HG03571 (cell line): ENCODE measurements around the gene AURKA.
"Not testable (repeated sequence)": the region's sequence is repeated elsewhere in the genome, so short reads cannot be mapped to it uniquely, and the experiment has no call there.

Experiments used
- ATAC-seq: cut with Tn5 transposase; IDR thresholded peaks from one replicate; pipeline ENCODE4 v1.9.1; 2021; ENCODE audit not compliant: unreplicated experiment

Gene AURKA

DNA sequence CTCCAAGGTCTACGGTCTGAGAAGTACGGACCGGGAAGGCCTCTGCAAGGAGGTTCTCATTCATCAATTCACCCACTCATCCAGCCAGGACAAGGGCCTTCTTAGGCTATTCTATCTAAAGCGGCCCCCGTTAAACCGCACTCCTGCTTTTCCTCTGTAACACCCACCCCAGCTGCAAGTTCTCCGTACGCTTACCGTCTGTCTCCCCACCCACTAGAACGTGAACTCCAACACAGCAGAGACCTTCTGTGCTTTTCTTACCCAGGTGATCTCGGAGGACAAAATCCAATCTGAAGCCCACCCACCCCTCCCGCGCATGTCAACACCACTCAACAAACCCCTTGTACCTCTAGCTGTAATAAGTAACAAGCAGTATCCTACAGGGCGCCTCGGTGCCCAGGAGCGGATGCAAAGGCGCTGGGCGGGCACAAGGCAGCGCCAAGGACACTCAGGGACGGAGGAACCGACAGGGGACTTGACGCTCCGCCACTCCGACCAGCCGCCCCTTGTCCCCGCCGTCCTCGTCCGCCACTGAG lies 351 bp downstream of the AURKA start:
- ATAC-seq, result peak; percentile 34

GRCh38 chr20:56391037-56391436 lies 978 bp downstream of the AURKA start:
- no peak for ATAC-seq

DNA sequence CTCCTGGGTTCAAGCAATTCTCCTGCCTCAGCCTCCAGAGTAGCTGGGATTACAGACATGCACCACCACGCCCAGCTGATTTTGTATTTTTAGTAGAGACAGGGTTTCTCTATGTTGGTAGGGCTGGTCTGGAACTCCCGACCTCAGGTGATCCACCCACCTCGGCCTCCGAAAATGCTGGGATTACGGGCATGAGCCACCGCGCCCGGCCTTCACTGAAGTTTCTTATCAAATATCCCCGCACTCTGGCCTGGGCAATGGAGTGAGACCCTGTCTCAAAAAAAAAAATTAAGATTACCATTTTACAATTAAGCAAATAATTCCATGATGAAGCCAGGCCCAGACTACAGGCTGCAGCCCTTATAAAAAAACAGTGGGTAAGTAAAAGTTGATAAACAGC lies 1.6 kb downstream of the AURKA start:
- ATAC-seq, result not testable (repeated sequence)

GRCh38 chr20:56389807-56390206 lies 2.2 kb downstream of the AURKA start:
- no peak for ATAC-seq

- no peak for ATAC-seq
Measured at GRCh38 chr20:56388882-56389281, 3.1 kb downstream of the AURKA start.

- no peak for ATAC-seq
Measured at GRCh38 chr20:56386219-56386618, 5.8 kb downstream of the AURKA start.

DNA sequence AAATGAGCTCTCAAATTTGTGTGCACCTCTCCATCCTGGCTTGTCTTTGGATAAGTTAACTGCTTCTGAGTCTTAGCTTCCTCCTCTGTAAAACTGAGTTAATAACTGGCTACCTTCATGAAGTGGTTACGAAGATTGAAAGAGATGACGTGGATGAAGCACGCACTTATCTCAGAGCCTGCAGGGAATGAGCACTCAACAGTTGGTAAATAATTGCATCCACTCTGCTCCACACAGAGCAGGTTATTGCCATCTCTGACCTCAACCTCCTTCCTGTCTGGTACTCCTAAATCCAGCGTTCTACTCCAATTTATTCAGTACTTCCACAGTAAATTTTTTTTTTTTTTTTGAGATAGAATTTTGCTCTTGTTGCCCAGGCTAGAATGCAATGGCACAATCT lies 6.9 kb downstream of the AURKA start:
- ATAC-seq, result no peak

GRCh38 chr20:56383334-56383733 lies 8.7 kb downstream of the AURKA start:
- no peak for ATAC-seq

- no peak for ATAC-seq
Measured at GRCh38 chr20:56382696-56383095, 9.3 kb downstream of the AURKA start.

DNA sequence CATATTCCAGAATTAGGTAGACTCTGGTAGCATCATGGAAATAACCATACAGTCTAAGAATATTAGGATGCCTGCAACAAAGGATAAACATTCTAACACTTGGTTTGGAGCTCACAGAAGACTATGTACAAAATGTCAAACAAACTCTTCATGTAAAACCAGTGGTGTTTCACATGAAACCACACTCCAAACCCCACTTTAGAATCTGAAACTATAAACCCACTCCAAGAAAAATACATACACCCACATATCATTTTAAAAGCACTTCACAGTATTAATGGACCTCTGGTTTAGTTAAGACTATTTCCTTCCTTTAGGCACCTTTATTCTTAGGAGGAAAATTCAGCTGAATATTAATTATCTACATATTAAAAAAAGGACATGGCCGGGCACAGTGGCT lies 10.5 kb downstream of the AURKA start:
- no peak for ATAC-seq

GRCh38 chr20:56380375-56380774 lies 11.6 kb downstream of the AURKA start:
- ATAC-seq, result no peak

GRCh38 chr20:56378386-56378785 lies 13.6 kb downstream of the AURKA start:
- no peak for ATAC-seq

DNA sequence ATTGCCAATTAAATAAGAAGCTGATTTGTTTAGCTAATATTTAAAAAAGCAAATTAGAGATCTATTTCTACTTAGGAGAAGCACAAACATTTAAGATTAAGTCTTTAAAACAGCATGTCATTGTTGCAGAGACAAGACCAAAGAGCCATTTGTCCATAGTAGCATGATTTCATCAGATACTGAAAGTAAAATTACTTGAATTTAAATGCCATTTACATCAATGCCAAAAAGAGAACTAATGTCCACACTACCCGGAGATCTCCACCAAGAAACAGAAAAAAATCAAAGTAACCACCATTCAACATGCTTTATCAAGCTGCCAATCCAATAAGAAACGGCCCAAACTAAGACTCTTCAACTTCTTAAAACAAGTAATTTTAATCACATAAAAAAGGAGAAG lies 15.7 kb downstream of the AURKA start:
- no peak for ATAC-seq

DNA sequence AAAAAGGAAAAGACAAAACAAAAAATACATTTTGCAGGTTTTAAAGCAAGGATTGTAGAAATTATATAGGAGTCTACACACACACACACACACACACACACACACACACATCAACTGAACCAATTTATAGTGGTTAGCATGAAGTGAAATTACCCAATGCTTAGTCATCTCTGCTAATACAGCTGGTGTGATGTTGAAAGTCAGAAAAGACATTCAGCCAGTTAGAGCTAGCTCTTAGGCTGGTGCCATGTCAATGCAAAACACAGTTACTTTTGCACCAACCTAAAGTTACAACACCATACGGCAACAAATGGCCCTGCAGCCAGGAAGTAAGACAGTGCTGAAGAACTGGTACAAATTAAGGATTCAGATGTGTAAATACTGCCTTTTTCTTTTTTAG lies 18.1 kb downstream of the AURKA start:
- ATAC-seq, result no peak

- no peak for ATAC-seq
Measured at GRCh38 chr20:56372850-56373249, 19.2 kb downstream of the AURKA start.

GRCh38 chr20:56371977-56372376 lies 20.0 kb downstream of the AURKA start:
- ATAC-seq, result no peak

GRCh38 chr20:56369179-56369578 lies 22.8 kb downstream of the AURKA start:
- ATAC-seq, result no peak

- no peak for ATAC-seq
Measured at GRCh38 chr20:56368351-56369134, 23.5 kb downstream of the AURKA start.

DNA sequence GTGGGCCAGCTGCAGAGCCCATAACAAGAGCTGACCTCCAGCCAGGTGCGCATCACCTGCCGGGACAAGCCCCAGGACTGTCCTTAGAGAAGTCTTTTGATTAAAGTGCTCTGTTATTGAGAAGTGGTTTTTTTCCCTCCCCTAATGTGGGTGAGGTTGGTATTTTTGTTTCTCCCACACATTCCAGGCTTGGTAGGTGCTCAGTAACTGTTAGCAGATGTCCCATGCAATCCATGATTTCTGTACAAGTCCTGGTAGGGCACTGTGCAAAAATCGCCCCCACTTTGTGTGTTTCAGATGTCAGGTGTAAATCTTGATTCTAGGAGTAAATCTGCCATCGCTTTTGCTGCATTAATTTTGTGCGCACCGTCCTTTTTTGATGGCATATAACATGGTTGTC lies 28.5 kb downstream of the AURKA start:
- ATAC-seq, result no peak

DNA sequence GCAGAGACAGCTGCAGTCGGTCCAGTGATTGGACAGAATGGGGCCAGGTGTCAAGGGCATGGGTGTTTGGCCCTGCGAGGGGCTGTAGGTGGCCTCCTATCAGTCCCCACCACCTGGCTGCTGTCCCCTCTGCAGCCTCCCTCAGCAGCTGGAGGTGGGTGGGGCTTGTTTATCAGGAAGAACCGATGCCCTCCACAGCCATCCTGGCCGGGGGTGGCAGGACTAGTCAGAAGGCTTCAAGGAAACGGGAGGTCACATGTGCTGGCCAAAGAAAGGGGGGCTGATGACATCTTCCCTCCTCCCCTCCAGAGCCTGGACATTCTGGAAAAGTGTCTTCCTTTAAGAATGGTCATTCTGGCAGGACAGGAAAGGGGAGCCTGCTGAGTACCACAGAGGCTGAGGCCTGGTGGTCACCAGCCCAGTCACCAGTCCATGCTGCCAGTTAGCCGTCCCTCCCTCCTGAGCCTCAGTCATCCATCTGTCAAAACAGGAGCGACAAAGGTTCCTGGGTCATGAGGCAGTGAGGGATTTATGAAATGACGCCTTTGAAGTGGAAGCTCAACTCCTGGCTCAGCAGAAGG lies 29.1 kb downstream of the AURKA start:
- no peak for ATAC-seq

DNA sequence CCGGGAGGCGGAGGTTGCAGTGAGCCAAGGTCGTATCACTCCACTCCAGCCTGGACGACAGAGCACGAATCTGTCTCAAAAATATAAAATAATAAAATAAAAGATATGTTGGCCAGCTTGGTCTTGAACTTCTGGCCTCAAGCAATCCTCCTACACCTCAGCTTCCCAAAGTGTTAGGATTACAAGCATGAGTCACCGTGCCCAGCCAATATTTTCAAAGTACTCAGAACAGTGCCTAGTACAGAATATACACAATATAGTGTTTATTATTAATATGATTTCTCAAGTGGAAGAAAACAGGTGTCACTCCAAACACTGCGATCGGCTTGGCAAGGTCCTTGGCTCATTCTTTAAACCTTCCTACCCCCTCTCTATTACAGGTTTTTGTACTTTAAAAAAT lies 30.1 kb downstream of the AURKA start:
- no peak for ATAC-seq

DNA sequence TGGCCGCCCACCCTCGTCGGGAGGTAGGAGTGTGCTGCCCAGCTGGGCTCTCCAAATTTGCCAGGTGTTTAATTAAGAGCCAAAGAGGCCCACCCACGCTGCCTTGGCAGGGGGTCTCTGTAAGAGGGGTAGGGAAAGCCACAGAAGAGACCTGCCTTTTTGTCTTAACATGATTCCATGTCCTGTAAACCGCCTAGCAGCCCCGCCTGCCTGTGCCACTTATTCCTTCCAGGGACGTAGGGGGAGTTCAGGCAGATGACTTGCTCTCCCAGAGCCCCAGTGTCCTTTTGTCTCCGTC lies 31.2 kb downstream of the AURKA start:
- ATAC-seq, result no peak
